ENCODE measurements around the gene LYST. TPM values are rescaled to one million over a fixed set of nuclear protein-coding genes. Genes with fewer than 3 reads are reported as not detected.

The LYST gene
- total and polyA plus RNA-seq, 2 donors (not counting 3 experiments of a cell fraction or from before 2014, with no cell fraction given), result 3.1 to 9.6 TPM

- Histone ChIP-seq H3K4me1 (ENCODE audit: control insufficient read depth, extremely low read depth, insufficient read depth, low read length) (no peaks in the 10 kb centered on the region), H3K9me3 (replicated peaks; ENCODE audit: control insufficient read depth, insufficient read depth, low read length) (no peaks in the 10 kb centered on the region), H3K27me3 (ENCODE audit: control insufficient read depth in 2 of 2, insufficient read depth in 2 of 2, low read length in 2 of 2) (no peaks in the 10 kb centered on the region), H3K9ac (replicated peaks; ENCODE audit: extremely low read depth, insufficient read depth, low read length) (no peak overlapping the region), H3K4me2 (ENCODE audit: insufficient read depth, low read length) (no peak overlapping the region), H3K36me3 (ENCODE audit: control insufficient read depth in 2 of 2, extremely low read depth in 1 of 2, insufficient read depth in 2 of 2, low read length in 2 of 2) (no peaks in the 10 kb centered on the region), H4K20me1 (replicated peaks; ENCODE audit: control insufficient read depth, extremely low read depth, insufficient read depth, low read length) (no peaks in the 10 kb centered on the region), H3K9me1 (replicated peaks; ENCODE audit: control insufficient read depth, extremely low read depth, insufficient read depth, low read length) (no peaks in the 10 kb centered on the region), H3K79me2 (ENCODE audit: control insufficient read depth, insufficient read depth, low read length) (no peaks in the 10 kb centered on the region), H3K4me3 (replicated peaks in 1 of 3; ENCODE audit: insufficient read depth in 1 of 3, low read depth in 1 of 3, low read length in 3 of 3) (no peak overlapping the region), H3K27ac (ENCODE audit: insufficient read depth, low read depth, low read length) (no peak overlapping the region), H2AFZ (ENCODE audit: low read depth, low read length) (no peak overlapping the region)
- ChIA-PET CTCF (interaction anchor here (1.4 to 3.2 kb wide), 2 partner anchors 8 to 321 kb away, joined by 3 to 14 read pairs; no protein-coding TSS in a partner anchor), POLR2A (no interaction called here)
- FAIRE-seq (no peak), DNase-seq (ENCODE audit: low read depth, low spot score) (no peak)
- BruUV-seq (replicated peaks), result no TSS peak
- intact Hi-C loops (cut with micrococcal nuclease) (no loop called here), dilution Hi-C loops (cut with MboI; ENCODE audit: extremely low pct_ligation_motif_present, low sequenced_read_pairs) (no loop called here)
- TF ChIP-seq EZH2 (IDR thresholded peaks at IDR 0.05; ENCODE audit: borderline replicate concordance, low read depth, low read length, severe bottlenecking), result no peak
- TF ChIP-seq, protein P1, sequence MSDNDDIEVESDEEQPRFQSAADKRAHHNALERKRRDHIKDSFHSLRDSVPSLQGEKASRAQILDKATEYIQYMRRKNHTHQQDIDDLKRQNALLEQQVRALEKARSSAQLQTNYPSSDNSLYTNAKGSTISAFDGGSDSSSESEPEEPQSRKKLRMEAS (IDR thresholded peaks at IDR 0.05; ENCODE audit: insufficient read depth, insufficient read length), result no peak
- no peak for TF ChIP-seq POLR2AphosphoS5 (IDR thresholded peaks at IDR 0.05; ENCODE audit: insufficient read depth, low read depth, low read length)
- no peak for TF ChIP-seq GATA2 (IDR thresholded peaks at IDR 0.05; ENCODE audit: insufficient read depth, insufficient read length, low read depth, low read length)
- no peak for TF ChIP-seq JUN (IDR thresholded peaks at IDR 0.05; ENCODE audit: borderline replicate concordance, insufficient read depth, insufficient read length, low read depth)
- no peak for TF ChIP-seq CTCF (IDR thresholded peaks at IDR 0.05; ENCODE audit: extremely low read depth in 1 of 2, insufficient read depth in 1 of 2, low read depth in 1 of 2, low read length in 2 of 2)
- TF ChIP-seq MYC (IDR thresholded peaks at IDR 0.05; ENCODE audit: low read depth, low read length), result no peak
- no peak for TF ChIP-seq FOS (IDR thresholded peaks at IDR 0.05; ENCODE audit: borderline replicate concordance, insufficient read depth, low read length)
- no peak for TF ChIP-seq POLR2A (IDR thresholded peaks at IDR 0.05; ENCODE audit: low read depth, low read length)
These were observed 32.1 kb downstream of the LYST start for GRCh38 chr1:235834620-235835019.
